ENCODE measurements around the gene RBBP4. TPM values are rescaled to one million over a fixed set of nuclear protein-coding genes. Genes with fewer than 3 reads are reported as not detected.
"Not testable (repeated sequence)": the region's sequence is repeated elsewhere in the genome, so short reads cannot be mapped to it uniquely, and the experiment has no call there.

Gene RBBP4
- total and polyA plus RNA-seq, 2 donors (not counting 1 experiment from before 2014, with no cell fraction given), result 69.9 to 204 TPM

- Mint-ChIP-seq H3K4me3 (no peak overlapping the region), H3K27ac (no peak overlapping the region), H3K4me1 (peaks cover 1% of the 10 kb centered on the region), H3K9me3 (ENCODE audit: insufficient read depth) (no peaks in the 10 kb centered on the region), H3K27me3 (no peaks in the 10 kb centered on the region)
- DNase-seq (no peak), ATAC-seq (ENCODE audit: low read depth) (no peak)
- Histone ChIP-seq H3K4me2 (replicated peaks; ENCODE audit: low read depth, low read length, poor library complexity, severe bottlenecking) (no peak overlapping the region), H3K4me1 (ENCODE audit: control insufficient read depth in 2 of 2, insufficient read depth in 2 of 2, low read length in 2 of 2) (no peaks in the 10 kb centered on the region), H3K36me3 (replicated peaks in 1 of 2; ENCODE audit: control extremely low read depth in 1 of 2, control insufficient read depth in 1 of 2, extremely low read depth in 1 of 2, insufficient read depth in 2 of 2, low read length in 1 of 2) (peaks cover 0 to 11% of the 10 kb centered on the region in 2 experiments), H4K20me1 (ENCODE audit: control insufficient read depth, insufficient read depth, low read length, poor library complexity, severe bottlenecking) (peaks cover 46% of the 10 kb centered on the region), H3K9me3 (ENCODE audit: control extremely low read depth in 1 of 3, control insufficient read depth in 2 of 3, insufficient read depth in 1 of 3, low read length in 2 of 3) (no peaks in the 10 kb centered on the region), H3K9ac (ENCODE audit: low read length) (no peak overlapping the region), H3K79me2 (ENCODE audit: control insufficient read depth, insufficient read depth, low read length) (peaks cover 85% of the 10 kb centered on the region), H3K4me3 (ENCODE audit: control extremely low read depth in 1 of 5, extremely low read depth in 1 of 5, insufficient read depth in 1 of 5, low read depth in 2 of 5, low read length in 4 of 5) (no peak overlapping the region), H3K27me3 (replicated peaks in 1 of 4; ENCODE audit: control extremely low read depth in 1 of 4, control insufficient read depth in 3 of 4, insufficient read depth in 4 of 4, low read length in 3 of 4) (no peaks in the 10 kb centered on the region), H2AFZ (ENCODE audit: insufficient read depth, low read depth, low read length, poor library complexity, severe bottlenecking) (no peak overlapping the region), H3K27ac (ENCODE audit: low read length in 2 of 2) (no peak overlapping the region)
- 100% methylated on average over 1 of the region's 1 CpG for WGBS (ENCODE audit: insufficient coverage)
- no peak for TF ChIP-seq EZH2 (IDR thresholded peaks at IDR 0.05; ENCODE audit: borderline replicate concordance, insufficient read depth, low read depth, low read length, poor library complexity, severe bottlenecking)
- ChIA-PET CTCF (no interaction called here), POLR2A (interaction anchor here (0.7 to 0.9 kb wide), 2 partner anchors 11 to 54 kb away, joined by 3 to 4 read pairs; partner anchors contain the start of genes RBBP4 and ZBTB8OS)
- intact Hi-C loops (cut with micrococcal nuclease), result no loop called here
These were observed 11.4 kb upstream of the RBBP4 start for GRCh38 chr1:32639489-32640075.

DNA sequence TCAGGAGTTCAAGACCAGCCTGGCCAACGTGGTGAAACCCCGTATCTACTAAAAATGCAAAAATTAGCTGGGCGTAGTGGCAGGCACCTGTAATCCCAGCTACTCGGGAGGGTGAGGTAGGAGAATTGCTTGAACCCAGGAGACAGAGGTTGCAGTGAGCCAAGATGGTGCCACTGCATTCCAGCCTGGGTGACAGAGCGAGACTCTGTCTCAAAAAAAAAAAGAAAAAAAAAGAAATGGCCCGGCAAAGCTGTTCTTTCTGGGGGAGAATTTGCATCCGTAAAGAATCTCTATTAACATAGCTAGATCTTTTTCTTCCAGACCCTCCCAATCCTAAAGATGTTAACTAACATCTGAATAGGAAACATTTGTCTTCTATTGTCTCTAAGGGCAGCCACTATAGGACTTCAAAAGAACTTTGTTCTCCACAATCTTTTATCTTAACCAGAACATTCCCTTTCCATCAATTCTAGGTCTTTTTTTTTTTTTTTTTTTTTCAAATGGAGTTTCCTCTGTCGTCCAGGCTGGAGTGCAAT is 8.6 kb upstream of the RBBP4 start:
- H3K27ac ChIP-seq (ENCODE audit: low read length in 2 of 2); DNase-seq; CTCF ChIA-PET; H3K4me2 ChIP-seq (replicated peaks; ENCODE audit: low read depth, low read length, poor library complexity, severe bottlenecking); H3K9me3 Mint-ChIP-seq (ENCODE audit: insufficient read depth); H3K4me3 Mint-ChIP-seq; intact Hi-C loops (cut with micrococcal nuclease); H2AFZ ChIP-seq (ENCODE audit: insufficient read depth, low read depth, low read length, poor library complexity, severe bottlenecking); H3K9ac ChIP-seq (ENCODE audit: low read length); H3K27me3 Mint-ChIP-seq; H3K4me3 ChIP-seq (ENCODE audit: control extremely low read depth in 1 of 5, extremely low read depth in 1 of 5, insufficient read depth in 1 of 5, low read depth in 2 of 5, low read length in 4 of 5); H3K4me1 ChIP-seq (ENCODE audit: control insufficient read depth in 2 of 2, insufficient read depth in 2 of 2, low read length in 2 of 2); H3K27ac Mint-ChIP-seq; ATAC-seq (ENCODE audit: low read depth); H3K9me3 ChIP-seq (ENCODE audit: control extremely low read depth in 1 of 3, control insufficient read depth in 2 of 3, insufficient read depth in 1 of 3, low read length in 2 of 3); H3K27me3 ChIP-seq (replicated peaks in 1 of 4; ENCODE audit: control extremely low read depth in 1 of 4, control insufficient read depth in 3 of 4, insufficient read depth in 4 of 4, low read length in 3 of 4); POLR2A ChIA-PET; H3K4me1 Mint-ChIP-seq: not testable (repeated sequence)
- 91% methylated on average over 5 of the region's 8 CpGs for WGBS (ENCODE audit: insufficient coverage)
- Histone ChIP-seq H4K20me1 (ENCODE audit: control insufficient read depth, insufficient read depth, low read length, poor library complexity, severe bottlenecking) (peaks cover 39% of the 10 kb centered on the region), H3K79me2 (ENCODE audit: control insufficient read depth, insufficient read depth, low read length) (peaks cover 86% of the 10 kb centered on the region), H3K36me3 (replicated peaks in 1 of 2; ENCODE audit: control extremely low read depth in 1 of 2, control insufficient read depth in 1 of 2, extremely low read depth in 1 of 2, insufficient read depth in 2 of 2, low read length in 1 of 2) (peaks cover 0 to 12% of the 10 kb centered on the region in 2 experiments)

All from B cell (primary cell).